Keratinocyte (primary cell): ENCODE measurements around the gene RANBP17.

ENCODE experiments used
- CTCF ChIP-seq, 3 experiments: IDR thresholded peaks in 1 of 3; conservative IDR thresholded peaks in 1 of 3; optimal IDR thresholded peaks in 1 of 3; 2 replicates in 2 of 3; 3 replicates in 1 of 3; pipeline versions ENCODE3 to v1.5.1; 2011; ENCODE audit warnings: low read length in 3 of 3, mild to moderate bottlenecking in 3 of 3, moderate library complexity in 2 of 3, control low read depth in 1 of 3, inconsistent platforms in 1 of 3; ENCODE audit not compliant: insufficient read depth in 2 of 3; ENCODE audit errors: extremely low read depth in 1 of 3
- EZH2 ChIP-seq: IDR thresholded peaks from one replicate; pipeline ENCODE4 v1.6.1; 2012; ENCODE audit warnings: inconsistent platforms, mild to moderate bottlenecking, low read length, moderate library complexity

DNA sequence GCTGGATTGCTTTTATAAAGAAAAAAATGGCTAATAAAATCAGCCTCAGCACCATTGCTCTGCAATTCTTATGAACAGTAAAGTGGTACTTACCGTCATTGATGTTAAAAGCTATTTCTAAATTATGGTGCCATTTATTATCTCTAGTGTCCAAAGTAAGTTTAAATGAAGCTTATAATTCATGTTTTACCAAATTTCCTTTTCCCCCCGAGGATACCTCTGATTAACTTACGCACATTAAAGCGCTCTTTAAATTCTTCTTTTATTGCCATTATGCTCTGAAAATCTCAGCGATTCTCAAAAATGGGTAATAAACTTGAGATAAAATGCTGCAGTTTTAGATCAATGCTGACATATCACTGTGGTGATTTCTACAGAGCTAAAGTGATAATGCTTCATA is 460.7 kb downstream of the RANBP17 start:
- no peak for TF ChIP-seq EZH2
- TF ChIP-seq CTCF (optimal IDR thresholded peaks at IDR 0.05 in 1 of 3, IDR thresholded peaks at IDR 0.05 in 1 of 3, conservative IDR thresholded peaks at IDR 0.05 in 1 of 3; ENCODE audit: extremely low read depth in 1 of 3, insufficient read depth in 2 of 3, low read length in 3 of 3) = no peak
